HG03039 (cell line): ENCODE results near the gene ACP7.

Experiments
- ATAC-seq: cut with Tn5 transposase; IDR thresholded peaks from one replicate; pipeline ENCODE4 v1.9.1; 2021; ENCODE audit warnings: mild to moderate bottlenecking, moderate library complexity; ENCODE audit not compliant: unreplicated experiment

The ACP7 gene

DNA sequence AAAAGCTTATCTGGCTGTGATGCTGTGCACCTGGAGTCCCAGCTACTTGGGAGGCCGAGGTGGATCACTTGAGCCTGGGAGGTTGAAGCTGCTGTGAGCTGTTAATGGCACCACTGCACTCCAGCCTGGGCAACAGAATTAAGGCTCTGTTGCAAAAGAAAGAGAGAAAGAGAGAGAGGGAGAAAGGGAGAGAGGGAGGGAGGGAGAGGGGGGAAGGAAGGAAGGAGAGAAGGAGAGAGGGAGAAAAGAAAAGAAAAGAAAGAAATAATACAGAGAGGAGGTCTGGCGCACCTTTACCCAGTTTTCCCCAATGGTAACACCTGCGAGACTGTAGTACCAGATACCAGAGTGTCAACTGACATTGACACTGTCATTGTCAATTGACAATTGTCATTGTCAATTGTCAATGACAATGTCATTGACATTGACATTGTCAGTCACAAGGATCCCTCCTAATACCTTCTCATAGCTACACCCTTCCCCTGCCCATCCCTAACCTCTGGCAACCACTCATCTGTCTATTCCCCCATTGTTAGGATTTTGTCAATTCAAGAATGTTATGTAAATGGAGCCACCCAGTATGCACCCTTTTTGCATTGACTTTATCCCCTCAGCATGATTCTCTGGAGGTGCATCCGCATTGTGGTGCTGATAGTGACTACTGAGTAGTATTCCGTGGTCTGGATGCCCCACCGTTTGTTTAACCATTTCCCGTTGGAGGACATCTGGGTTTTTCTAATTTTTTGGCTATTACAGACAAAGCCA is 62.7 kb downstream of the ACP7 start:
- ATAC-seq = no peak

DNA sequence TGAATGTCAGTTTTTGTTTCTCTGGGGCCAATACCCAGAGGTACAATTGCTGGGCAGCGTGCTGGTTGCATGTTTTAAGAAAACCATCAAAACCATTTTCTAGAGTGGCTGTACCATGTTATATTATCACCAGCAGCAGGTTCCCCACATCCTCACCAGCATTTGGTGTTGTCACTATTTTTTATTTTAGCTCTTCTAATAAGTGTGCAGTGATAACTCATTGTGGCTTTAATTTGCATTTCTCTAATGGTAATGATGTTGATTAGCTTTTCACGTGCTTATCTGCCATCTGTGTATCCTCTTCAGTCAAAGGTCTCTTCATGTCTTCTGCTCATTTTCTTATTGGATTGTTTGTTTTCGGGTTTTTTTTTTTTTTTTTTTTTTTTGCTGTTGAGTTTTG is 63.3 kb downstream of the ACP7 start:
- no peak for ATAC-seq

DNA sequence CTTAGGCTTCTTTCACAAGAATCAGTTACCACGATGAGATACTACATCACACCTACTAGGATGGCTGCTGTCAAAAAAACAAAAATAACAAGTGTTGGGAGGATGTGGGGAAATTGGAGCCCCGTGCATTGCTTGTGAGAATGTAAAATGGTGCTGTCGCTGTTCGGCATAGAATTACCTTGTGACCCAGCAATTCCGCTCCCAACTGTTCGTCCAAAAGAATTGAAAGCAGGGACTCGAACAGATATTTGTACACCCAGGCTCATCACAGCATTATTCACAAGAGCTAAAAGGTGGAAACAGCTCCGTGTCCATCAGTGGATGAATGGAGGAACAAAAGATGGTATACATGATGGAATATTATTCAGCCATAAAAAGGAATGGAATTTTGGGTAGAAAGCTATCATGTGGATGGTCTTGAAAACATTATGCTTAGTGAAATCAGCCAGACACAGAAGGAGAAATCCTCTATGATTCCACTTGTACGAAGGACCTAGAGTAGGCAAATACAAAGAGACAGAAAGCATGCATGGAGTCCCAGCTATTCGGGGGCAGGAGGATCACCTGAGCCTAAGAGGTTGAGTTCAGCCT is 64.9 kb downstream of the ACP7 start:
- no peak for ATAC-seq

DNA sequence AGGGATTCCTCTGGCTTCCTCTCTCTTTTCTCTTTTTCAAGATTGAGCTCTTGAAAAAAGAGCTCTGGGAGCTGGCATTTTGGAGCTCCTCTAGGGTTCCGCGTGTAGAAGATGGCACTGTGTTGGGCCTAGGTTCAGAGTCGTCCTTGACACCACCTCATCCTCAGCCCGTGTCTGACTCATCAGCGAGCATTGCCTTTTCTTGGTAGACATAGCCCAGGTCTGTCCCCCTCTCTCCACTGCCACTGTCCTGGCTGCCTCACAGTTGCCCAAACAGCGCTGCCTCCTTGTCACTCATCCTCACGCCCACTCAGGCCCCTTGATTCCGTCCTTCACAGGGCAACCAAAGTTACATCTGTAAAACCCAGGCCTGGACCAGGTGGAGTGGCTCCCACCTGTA is 66.1 kb downstream of the ACP7 start:
- ATAC-seq = no peak

DNA sequence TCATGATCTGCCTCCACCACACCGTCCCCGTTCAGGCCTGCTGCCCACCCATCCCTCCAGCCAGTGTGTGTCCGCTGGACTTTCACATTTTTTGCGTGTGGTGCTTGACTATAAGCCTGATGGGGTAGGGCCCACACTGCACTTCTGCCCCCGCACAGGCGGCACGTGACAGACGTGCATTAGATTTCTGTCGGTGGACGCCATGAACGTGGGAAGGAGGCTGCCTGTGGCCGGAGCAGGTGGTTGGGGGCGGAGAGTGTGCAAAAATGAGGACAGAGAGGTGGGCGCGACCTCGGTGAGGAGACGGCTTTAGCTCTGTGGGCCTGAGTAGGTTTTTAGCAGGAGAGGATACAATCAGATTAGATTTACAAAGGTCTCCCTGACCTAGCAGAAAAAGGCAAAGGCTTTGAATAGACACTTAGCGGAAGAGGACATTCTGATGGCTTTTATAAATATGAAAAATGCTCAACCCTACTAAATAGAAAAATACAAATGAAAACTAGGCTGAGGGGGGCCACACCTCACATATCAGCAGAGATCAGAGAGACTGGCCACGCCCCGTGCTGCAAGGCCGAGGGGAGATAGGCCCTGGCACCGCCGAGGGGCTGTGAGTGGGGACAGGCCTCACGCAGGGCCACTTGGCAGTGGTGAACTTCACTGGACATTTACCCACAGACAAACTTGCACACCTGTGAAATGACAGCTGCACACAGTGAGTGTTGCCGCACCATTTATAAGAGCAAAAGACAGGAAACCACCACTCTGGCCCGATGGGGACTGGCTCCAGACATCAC is 66.8 kb downstream of the ACP7 start:
- no peak for ATAC-seq

DNA sequence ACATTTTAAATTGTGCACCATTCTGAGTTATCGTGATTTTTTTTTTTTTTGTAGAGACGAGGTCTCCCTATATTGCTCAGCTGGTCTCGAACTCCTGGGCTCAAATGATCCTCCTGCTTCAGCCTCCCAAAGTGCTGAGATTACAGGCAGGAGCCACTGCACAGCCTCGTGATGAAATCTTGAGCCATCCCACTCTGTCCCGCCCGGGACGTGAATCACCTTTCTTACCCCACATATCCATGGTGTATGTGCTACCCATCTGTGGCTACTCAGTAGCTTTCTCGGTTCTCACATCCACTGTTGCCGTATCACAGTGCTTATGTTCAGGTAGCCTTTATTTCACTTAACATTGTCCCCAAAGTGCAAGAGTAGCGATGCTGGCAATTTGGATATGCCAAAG is 67.9 kb downstream of the ACP7 start:
- no peak for ATAC-seq

DNA sequence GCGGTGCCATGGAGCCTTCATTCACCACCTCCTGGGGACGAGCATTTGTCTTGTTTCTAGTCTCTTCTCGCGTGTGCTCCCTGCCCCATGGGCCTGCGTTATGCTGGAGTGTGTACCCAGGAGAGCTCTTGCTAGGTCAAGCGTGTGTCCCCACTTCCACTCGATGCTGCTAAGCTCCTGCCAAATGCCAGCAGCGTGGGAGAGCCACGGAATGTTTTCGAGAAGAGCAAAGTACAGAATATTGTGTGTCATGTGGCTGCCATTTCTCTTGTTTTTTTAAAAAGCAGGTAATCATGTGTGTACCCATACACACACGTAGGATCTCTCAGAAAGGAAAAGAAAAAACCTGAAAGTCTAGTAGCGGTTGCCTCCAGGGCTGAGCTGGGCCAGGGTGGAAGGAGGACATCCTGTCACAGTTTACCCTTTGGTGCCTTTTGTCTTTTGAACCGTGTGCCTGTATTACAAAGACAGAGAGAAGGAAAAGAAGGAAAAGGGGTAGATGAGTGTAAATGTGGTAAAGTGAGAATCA is 70.0 kb downstream of the ACP7 start:
- no peak for ATAC-seq

DNA sequence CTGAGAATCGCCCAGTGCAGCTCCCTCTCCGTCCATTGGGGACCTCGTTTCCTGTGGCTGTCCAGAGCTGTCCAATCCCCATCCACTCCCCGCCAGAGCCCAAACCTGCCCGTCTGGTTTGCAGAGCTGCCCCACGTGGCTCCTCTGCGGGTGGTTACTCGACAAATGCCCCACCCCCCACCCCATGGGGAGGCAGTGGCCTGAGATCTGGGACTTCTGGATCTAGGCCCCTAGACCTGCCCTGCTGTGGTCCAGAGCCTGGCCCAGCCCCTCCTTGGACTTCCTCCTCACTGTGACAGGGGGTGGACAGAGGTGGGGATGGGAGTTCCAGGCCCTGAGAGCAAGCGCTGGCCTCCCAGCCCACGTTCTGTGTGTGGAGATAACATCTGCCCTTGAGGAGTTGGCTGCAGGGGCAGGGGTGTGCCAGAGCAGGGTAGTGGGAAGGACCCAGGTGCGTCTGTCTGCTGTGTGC is 70.5 kb downstream of the ACP7 start:
- no peak for ATAC-seq

DNA sequence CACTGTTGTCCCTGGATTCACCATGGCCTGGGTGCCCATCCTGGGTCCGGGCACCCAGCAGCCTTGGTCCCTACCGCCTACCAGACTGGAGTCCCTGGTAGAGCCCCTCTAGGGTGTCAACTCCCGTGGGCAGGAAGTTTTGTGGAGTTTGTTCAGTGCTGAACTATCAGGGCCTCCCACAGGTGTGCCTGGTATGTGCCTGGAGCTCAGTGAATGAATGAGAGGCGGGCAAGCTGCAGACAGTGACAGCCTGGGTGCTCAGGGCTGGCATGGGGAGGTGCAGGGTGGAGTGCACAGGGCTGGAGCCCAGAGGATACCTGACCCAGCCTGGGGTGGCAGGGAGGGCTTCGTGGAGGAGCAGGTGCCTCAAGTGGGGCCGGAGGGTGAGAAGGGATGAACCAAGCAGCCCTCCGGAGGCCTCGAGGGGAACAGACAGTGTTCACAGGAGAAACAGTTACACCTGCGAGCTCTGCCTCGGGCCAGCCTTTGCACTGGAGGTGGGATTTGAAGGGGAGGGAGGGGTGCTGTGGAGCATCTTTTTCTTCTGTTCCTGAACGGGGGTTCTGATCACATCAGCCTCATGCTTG is 71.0 kb downstream of the ACP7 start:
- ATAC-seq = no peak

DNA sequence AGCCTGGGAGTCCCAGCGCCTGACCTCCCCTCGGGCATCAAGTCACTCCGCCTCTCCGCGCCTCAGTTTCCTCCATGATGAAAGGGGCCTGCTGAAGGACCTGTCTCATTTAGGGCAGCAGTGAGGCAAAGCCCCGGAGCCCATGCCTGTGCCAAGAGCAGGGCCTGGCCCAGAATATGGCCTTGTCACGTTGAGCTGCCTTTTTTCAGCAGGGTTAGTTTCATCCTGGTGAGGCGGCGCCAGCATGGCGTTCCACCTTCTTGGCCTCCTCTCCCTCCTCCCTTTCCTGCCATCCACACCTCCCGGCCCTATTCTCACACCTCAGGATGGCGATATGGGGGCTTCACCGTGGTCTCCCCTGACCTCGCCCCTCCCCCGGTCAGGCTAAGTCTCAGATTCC is 71.6 kb downstream of the ACP7 start:
- ATAC-seq = no peak

DNA sequence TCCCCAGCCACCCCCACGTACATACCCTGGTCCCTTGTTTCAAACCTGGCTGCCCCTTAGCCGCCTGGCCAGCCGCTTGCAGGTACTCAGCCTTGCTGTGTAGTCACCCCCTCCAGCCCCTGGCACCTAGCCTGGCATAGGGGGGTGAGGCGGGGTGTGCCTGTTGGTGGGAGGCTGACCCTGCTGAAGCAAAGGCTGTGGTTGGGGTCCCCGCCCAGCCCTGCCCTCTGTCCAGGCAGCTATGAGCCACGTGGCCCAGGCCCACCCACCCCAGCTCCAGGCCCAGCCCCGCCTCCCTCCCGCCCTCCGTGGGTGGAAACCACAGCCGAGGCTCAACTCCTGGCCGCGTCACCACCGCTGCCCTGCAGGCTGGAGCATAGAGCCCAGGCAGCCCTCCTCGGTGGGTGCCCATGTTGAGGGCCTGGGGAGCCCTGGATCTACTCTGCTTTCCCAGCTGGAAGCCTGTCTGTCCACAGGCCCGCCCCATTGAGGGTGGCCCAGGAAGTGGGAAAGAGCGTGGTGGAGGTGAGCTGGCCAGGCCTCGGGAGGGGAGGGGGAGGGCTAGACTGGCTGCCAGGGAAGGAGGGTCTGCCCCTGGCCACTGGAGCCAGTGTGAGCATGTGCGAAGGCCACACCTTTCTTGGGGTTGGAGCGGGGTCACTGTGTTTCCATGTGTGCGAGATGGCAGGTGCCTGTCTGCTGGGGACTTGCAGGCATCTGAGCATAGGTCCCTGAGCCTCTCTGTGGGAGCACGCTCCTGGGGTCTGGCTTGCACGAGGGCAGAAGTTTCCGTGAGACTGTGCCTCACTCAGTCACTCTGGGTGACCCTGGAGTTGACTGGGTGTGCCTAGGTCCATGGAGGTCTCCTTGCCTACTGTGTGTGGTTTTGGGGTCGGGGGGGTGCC is 72.4 kb downstream of the ACP7 start:
- no peak for ATAC-seq

DNA sequence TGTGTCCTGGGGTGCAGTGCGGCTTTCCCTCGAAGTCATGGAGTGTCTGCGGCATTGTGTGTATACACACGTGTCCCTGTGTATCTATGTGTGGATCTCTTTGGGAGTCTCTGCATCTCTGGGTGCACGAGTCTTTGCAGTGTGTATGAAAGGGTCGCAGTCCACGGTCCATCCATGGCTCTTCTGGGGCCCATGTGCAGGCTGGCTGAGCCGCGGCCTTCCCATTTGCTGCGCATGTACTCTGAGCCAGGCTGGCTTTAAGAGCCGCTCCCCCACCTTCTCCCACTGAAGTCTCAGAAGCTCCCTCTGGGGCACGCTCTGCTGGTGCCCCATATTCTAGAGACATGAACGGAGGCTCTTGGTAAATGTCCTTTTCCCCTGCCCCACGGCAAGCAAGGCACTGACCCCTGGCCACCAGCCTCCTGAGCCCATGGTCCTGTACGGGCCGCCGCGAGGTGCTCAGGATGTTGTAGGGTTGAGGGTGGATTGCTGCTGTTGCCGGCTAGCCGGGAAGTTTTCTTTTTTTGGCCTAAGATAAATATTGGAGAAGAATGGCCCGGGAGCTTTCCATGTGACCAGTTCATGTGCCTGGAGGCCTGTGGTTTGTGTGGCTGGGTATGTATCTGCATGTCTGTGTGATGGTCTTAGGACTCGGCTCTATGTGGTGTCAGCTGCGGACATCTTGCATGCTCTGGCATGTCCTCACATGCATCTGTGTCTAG is 73.3 kb downstream of the ACP7 start:
- no peak for ATAC-seq

DNA sequence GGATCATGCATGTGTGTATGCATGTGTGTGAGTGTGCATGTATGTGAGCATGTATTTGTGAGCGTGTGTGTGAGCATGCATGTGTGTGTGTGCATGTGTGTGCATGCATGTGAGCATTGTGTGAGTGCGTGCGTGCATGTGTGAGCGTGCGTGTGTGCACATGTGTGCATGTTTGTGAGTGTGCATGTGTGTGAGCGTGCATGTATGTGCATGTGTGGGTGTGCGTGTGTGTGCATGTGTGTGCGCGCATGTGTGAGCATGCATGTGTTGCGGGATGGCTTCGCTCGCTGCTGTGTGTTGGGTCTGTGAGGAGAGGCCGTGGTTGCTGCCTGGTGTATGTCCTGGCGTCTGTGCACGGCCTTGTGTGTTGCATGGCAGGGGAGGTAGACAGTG is 73.8 kb downstream of the ACP7 start:
- no peak for ATAC-seq

DNA sequence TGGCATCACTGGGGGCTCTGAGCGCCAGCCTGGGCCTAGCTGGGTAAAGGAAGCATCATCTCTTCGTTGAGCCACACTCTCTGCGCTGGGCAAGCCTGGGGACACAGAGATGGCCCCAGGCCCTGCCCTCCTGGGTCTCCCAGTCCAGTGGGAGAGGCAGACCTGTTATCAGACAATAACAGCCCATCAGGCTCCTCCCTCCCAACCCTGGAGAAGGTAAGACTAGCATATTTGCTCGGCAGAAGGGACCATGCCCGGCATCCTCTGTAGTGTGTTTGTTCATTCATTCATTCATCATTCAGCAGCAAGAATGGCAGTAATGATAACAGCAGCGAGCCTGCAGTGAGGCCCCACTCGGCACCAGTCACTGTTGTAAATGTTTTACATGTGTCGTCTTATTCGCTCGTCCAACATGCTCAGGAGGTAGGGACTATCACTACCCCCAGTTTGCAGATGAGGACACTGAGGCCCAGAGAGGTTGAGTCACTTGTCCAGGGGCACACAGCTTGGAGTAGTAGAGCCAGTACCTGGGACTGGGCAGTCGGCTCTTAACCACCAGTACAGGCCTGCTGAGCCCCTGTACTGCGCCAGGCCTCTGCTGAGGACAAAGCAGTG is 74.6 kb downstream of the ACP7 start:
- ATAC-seq = no peak

DNA sequence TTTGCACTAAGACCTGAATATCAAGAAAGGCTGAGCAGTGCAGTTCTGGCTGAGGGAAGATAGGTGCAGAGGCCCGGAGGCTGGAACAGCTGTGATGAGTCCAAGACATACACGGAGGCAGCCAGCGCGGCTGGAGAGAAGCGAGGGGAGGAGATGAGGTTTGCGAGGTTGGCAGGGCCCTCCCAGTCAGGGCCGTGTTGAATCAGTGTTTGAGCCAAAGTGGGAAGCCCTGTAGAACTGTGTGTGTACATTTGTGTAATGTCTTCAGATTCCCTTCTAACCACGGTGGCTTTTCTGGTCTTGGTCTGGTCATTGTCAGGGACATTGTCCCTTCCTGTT is 76.3 kb downstream of the ACP7 start:
- ATAC-seq = no peak
